ENCODE measurements around the gene CAPN7. TPM values are rescaled to one million over a fixed set of nuclear protein-coding genes. Genes with fewer than 3 reads are reported as not detected.

The CAPN7 gene
- total and polyA plus RNA-seq, 9 donors = 21.1 to 28.5 (median 23.1) TPM

DNA sequence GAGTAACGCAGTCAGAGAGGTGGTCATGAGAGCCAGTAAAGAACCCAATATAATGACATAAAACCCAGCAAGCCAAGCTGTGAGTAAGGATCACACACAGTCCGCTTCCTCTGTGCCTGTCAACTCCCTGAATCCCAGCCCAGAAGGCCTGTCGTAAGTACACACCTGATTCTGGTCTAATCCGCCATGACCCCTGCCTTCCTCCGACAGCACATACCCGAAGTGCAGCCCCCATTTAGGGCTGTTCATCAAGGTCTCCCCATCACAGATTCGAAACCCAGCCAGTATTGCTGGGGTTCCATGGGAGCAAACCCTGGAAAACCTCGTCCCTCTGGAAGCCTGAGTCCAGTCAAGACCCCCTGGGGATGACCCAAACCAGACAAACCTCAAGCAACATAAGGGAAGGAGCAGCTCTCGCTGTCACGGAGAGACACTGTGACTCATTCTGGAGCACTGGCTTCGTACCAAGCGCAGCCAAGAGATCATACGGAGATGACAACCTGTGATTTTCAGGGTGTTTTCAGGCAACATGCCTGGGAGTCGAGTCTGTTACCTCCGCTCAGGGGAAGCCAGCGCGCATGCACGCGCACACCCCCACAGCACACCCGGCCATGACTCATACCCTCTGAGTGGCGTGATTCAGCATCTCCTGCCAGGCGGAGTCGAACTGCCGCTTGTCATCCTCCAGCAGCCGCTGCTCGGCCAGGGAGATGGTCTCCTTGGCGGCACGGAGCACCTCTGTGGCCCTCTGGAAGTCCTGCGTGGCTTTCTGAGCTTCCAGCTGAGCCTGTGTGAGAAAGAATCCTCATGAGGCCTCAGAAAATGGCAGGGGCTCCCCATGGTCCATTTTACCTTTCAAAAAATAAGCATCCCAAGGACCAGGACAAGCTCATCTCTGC, 63.3 kb downstream of the CAPN7 start:
- Histone ChIP-seq H3K4me1 (ENCODE audit: control insufficient read depth, insufficient read depth, low read length) (peaks cover 30% of the 10 kb centered on the region), H3K9me3 (replicated peaks; ENCODE audit: control insufficient read depth, low read depth, low read length) (no peaks in the 10 kb centered on the region), H3K36me3 (ENCODE audit: control insufficient read depth, insufficient read depth, low read length) (peaks cover 14% of the 10 kb centered on the region), H3K4me3 (ENCODE audit: low read length) (no peak overlapping the region), H3K27me3 (ENCODE audit: control insufficient read depth, insufficient read depth, low read length) (no peaks in the 10 kb centered on the region), H3K27ac (ENCODE audit: low read length) (no peak overlapping the region)
- 73% methylated on average over 27 of the region's 29 CpGs for WGBS (ENCODE audit: insufficient coverage)
- DNase-seq = peak; percentile 75

DNA sequence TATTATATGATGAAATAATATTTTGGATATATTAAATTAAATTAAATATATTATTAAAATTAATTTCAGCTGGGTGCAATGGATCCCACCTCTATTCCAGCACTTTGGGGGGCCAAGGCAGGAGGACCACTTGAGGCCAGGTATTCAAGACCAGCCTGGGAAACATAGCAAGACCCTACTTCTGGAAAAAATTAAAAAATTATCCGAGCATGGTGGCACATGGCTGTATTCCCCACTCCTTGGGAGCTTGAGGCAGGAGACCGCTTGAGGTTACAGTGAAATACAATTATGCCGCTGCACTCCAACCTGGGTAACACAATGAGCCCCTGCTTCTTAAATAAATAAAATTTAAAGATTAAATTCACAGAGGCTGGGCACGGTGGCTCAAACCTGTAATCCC, 65.0 kb downstream of the CAPN7 start:
- H3K27ac ChIP-seq (ENCODE audit: low read length) = no peak overlapping the region

DNA sequence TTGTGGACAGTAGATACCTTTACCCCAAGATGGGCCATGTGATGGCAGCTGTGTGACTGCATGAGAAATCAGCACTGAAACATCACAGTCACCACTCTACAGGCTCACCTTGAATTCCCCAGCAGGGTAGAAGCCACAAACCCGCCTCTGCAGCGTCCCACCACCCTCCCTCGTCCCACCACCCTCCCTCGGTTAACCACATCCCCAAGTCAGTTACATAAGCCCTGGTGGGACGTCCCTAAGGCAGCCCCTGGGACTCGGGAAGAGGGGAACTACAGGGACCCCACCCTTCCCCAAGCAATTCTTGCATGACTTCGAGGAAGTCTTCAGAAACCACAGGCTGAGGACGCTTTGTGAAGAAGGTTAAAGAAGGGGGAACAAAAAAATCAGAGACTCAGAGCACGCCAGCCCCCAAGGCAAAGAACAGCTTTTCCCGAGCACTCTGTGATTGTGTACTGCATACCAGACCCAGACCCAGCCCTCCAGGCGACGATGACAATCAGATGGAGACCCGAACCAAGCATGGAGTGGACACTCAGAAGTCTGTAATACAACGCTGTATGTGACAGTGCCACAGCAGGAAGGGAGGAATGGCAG, 65.8 kb downstream of the CAPN7 start:
- no peaks in the 10 kb centered on the region for H3K27me3 ChIP-seq (ENCODE audit: control insufficient read depth, insufficient read depth, low read length)
- H3K4me1 ChIP-seq (ENCODE audit: control insufficient read depth, insufficient read depth, low read length) = peaks cover 28% of the 10 kb centered on the region
- 56% methylated on average over 8 of the region's 14 CpGs for WGBS (ENCODE audit: insufficient coverage)
- H3K36me3 ChIP-seq (ENCODE audit: control insufficient read depth, insufficient read depth, low read length) = peaks cover 9% of the 10 kb centered on the region
- H3K27ac ChIP-seq (ENCODE audit: low read length) = no peak overlapping the region
- H3K4me3 ChIP-seq (ENCODE audit: low read length) = no peak overlapping the region
- DNase-seq = peak; percentile 63
- no peaks in the 10 kb centered on the region for H3K9me3 ChIP-seq (replicated peaks; ENCODE audit: control insufficient read depth, low read depth, low read length)

More for the DNA sequence above, 65.0 kb downstream of the CAPN7 start:
- no peaks in the 10 kb centered on the region for H3K27me3 ChIP-seq (ENCODE audit: control insufficient read depth, insufficient read depth, low read length)
- peaks cover 14% of the 10 kb centered on the region for H3K36me3 ChIP-seq (ENCODE audit: control insufficient read depth, insufficient read depth, low read length)
- no peak overlapping the region for H3K4me3 ChIP-seq (ENCODE audit: low read length)
- no peak for DNase-seq
- 87% methylated on average over 3 of the region's 4 CpGs for WGBS (ENCODE audit: insufficient coverage)
- no peaks in the 10 kb centered on the region for H3K9me3 ChIP-seq (replicated peaks; ENCODE audit: control insufficient read depth, low read depth, low read length)
- peaks cover 30% of the 10 kb centered on the region for H3K4me1 ChIP-seq (ENCODE audit: control insufficient read depth, insufficient read depth, low read length)

DNA sequence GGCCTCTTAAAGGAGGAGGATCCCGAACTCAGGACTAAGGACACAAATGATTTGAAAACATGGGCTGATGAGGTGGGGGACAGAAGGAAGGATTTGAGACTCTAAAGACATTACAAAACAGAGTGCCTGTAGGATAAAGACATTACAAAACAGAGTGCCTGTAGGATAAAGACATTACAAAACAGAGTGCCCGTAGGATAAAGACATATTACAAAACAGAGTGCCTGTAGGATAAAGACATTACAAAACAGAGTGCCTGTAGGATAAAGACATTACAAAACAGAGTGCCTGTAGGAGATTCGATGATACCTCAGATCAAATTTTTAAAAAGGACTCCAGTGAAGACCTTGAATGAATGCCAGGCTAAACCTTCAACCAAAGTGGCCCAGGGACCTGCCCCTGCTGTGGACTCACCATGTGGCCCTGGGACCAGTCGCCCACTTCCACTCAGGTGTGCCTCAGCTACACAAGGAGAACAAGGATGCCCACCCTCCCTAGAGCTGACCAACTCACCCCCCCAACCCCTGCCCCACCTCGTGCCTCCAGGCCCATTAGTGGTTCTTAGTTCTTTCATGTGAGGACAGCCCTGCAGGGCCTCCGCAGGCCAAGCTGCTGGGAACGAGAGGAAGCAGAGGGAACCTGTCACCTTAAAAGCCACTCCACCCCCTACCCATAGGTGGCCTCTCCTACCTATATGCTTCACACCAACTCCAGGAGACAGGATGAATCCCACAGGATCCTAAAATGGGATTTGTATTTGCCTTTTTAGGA, 66.6 kb downstream of the CAPN7 start:
- no peaks in the 10 kb centered on the region for H3K9me3 ChIP-seq (replicated peaks; ENCODE audit: control insufficient read depth, low read depth, low read length)
- WGBS (ENCODE audit: insufficient coverage) = 100% methylated on average over 2 of the region's 7 CpGs
- H3K36me3 ChIP-seq (ENCODE audit: control insufficient read depth, insufficient read depth, low read length) = peaks cover 7% of the 10 kb centered on the region
- H3K4me3 ChIP-seq (ENCODE audit: low read length) = no peak overlapping the region
- peaks cover 26% of the 10 kb centered on the region for H3K4me1 ChIP-seq (ENCODE audit: control insufficient read depth, insufficient read depth, low read length)
- no peaks in the 10 kb centered on the region for H3K27me3 ChIP-seq (ENCODE audit: control insufficient read depth, insufficient read depth, low read length)
- no peak for DNase-seq
- H3K27ac ChIP-seq (ENCODE audit: low read length) = no peak overlapping the region

DNA sequence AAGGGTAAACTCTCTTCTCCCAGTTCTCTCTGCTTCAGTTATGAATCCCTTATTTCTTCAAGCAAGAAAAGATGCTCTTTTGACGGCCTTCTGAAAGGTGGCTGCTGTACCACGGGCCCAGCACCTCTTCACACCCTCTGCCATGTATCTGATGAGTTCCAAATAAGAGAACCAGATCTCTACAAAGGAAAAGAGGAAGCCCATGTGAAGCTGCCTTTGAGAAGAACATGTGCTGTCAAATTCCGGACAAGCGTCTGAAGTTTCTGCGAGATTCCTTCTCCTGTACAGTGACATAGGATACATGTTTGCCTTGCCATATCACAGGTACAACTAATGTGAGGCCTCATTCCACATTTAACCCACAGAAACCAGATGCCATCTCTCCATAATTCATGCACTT, 67.2 kb downstream of the CAPN7 start:
- Histone ChIP-seq H3K27ac (ENCODE audit: low read length) (no peak overlapping the region), H3K4me1 (ENCODE audit: control insufficient read depth, insufficient read depth, low read length) (peaks cover 21% of the 10 kb centered on the region)

DNA sequence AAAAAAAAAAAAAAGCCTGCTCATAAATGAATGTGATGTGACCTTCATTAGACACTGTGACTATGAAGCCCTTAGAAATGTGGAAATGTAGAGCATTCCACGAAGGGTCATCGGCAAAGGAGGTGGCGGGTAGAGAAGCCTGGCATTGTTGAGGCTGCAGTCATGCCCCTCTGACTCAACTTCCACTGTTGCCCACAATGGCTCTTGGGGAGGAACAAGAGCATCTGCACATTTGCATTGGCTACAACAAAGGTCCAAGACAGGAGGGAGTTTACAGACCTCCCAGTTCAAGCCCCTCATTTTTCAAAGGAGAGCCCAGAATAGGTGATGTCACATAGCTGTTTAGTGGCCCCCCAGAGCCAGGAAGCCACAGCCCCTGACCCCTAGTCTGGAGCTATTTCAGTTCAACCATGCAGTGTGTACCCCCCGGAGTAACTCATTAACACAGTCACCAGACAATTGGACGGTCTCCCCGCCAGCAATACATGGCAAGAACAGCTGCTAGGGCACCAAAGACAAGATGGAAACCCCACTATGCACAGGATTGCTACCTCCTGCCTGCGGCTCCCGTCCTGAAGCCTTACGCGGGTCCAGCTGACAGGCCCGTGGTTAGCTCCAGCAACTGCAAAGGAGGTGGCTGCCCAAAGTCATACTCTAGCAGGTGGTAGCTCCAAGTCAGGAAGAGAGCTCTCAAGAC, 70.1 kb downstream of the CAPN7 start:
- 92% methylated on average over 7 of the region's 11 CpGs for WGBS (ENCODE audit: insufficient coverage)
- no peak overlapping the region for H3K4me3 ChIP-seq (ENCODE audit: low read length)
- no peaks in the 10 kb centered on the region for H3K9me3 ChIP-seq (replicated peaks; ENCODE audit: control insufficient read depth, low read depth, low read length)
- no peaks in the 10 kb centered on the region for H3K36me3 ChIP-seq (ENCODE audit: control insufficient read depth, insufficient read depth, low read length)
- H3K4me1 ChIP-seq (ENCODE audit: control insufficient read depth, insufficient read depth, low read length) = peaks cover 3% of the 10 kb centered on the region
- DNase-seq = no peak
- H3K27me3 ChIP-seq (ENCODE audit: control insufficient read depth, insufficient read depth, low read length) = no peaks in the 10 kb centered on the region
- no peak overlapping the region for H3K27ac ChIP-seq (ENCODE audit: low read length)

More for the DNA sequence above, 67.2 kb downstream of the CAPN7 start:
- H3K27me3 ChIP-seq (ENCODE audit: control insufficient read depth, insufficient read depth, low read length) = no peaks in the 10 kb centered on the region
- H3K9me3 ChIP-seq (replicated peaks; ENCODE audit: control insufficient read depth, low read depth, low read length) = no peaks in the 10 kb centered on the region
- no peak overlapping the region for H3K4me3 ChIP-seq (ENCODE audit: low read length)
- DNase-seq = no peak
- peaks cover 6% of the 10 kb centered on the region for H3K36me3 ChIP-seq (ENCODE audit: control insufficient read depth, insufficient read depth, low read length)
- 78% methylated on average over 2 of the region's 5 CpGs for WGBS (ENCODE audit: insufficient coverage)

DNA sequence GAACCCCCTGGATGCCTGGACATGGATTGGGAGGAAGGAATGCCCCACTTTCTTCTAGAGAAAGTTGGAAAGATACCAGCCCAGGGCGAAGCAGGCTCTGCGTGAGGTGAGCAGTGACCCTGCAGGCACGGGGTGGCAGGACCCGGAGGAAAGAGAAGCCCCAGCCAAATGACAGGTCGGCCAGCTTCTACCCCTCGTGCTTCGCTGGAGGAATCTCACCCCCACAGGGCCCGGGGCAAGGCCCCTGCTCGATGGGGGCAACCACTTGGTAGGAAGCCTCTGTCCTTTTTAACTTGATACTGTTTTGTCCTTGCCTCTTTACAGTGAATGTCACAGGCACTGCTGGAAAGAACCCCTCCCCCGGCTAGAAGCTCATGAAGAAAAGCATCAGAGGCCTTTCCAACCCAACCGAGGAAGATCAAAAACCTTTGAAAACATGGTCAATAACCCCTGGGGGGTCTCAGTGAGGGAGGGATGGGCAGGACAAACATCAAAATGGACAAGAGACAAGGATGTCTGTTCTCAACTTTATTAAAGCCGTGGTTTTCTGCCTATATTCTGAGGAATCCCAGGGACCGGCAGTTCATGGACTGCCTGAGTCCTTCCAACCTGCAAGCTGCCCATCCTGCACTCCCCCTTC, 71.9 kb downstream of the CAPN7 start:
- Histone ChIP-seq H3K4me3 (ENCODE audit: low read length) (no peak overlapping the region), H3K27ac (ENCODE audit: low read length) (no peak overlapping the region), H3K36me3 (ENCODE audit: control insufficient read depth, insufficient read depth, low read length) (no peaks in the 10 kb centered on the region), H3K9me3 (replicated peaks; ENCODE audit: control insufficient read depth, low read depth, low read length) (no peaks in the 10 kb centered on the region), H3K27me3 (ENCODE audit: control insufficient read depth, insufficient read depth, low read length) (no peaks in the 10 kb centered on the region), H3K4me1 (ENCODE audit: control insufficient read depth, insufficient read depth, low read length) (no peaks in the 10 kb centered on the region)
- no peak for DNase-seq
- 82% methylated on average over 9 of the region's 13 CpGs for WGBS (ENCODE audit: insufficient coverage)

DNA sequence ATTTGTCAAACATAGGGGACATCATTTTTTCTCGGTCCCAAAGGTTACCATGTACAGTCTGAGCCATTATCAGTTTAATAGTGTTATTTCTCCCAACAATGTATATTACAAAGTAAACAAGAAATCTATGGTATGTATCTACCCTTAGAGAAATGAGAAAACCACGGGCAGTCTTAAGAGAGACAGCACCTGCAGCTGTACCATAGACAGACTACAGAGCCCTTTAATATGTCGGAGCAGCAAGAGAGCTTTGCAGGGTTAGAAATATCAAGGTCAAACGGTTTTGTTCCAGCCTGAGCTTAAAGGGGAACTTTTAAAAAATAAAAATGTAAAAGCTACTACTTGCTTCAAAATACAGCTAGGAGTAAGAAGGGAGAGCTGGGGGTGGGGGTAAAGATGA, 73.2 kb downstream of the CAPN7 start:
- WGBS (ENCODE audit: insufficient coverage) = no CpG with 5 or more reads among the region's 4 CpGs
- no peaks in the 10 kb centered on the region for H3K9me3 ChIP-seq (replicated peaks; ENCODE audit: control insufficient read depth, low read depth, low read length)

DNA sequence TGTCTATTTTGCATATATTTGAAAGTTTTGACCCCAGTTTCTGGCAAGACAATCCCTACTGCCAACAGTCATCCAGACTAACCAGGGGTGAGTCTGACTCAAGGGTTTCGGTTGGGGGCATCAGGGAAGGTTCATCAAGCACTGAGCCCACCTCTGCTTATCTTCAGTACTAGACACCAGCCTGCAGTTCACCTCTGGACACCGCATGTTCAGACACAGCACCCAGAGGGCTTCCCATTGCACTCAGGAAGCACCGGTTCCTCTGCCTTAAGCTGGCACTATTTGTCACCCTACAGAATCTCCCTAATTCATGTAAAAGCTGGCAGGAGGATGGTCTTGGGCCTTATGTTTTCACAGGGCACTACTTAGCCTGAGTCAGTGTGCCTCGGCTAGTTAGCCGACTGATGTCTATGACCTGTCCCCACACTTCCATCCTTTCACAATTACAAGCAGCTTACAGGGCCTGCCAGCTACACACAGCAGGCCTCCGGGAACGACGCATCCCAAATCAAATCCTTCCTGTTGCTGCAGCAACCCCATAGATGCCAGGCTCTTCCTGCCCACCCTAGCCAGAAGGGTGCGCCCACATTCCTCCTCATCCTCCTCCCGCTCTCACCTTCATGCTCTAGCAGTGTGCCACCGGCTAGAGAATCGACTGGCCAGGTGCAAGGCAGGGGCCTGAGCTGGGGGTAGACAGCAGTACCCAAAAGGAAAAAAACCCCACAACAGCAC, 73.8 kb downstream of the CAPN7 start:
- H3K4me3 ChIP-seq (ENCODE audit: low read length) = no peak overlapping the region
- no peak overlapping the region for H3K27ac ChIP-seq (ENCODE audit: low read length)
- no peak for DNase-seq
- H3K9me3 ChIP-seq (replicated peaks; ENCODE audit: control insufficient read depth, low read depth, low read length) = no peaks in the 10 kb centered on the region
- H3K4me1 ChIP-seq (ENCODE audit: control insufficient read depth, insufficient read depth, low read length) = peaks cover 6% of the 10 kb centered on the region
- H3K27me3 ChIP-seq (ENCODE audit: control insufficient read depth, insufficient read depth, low read length) = no peaks in the 10 kb centered on the region
- WGBS (ENCODE audit: insufficient coverage) = 68% methylated on average over 10 of the region's 12 CpGs
- H3K36me3 ChIP-seq (ENCODE audit: control insufficient read depth, insufficient read depth, low read length) = no peaks in the 10 kb centered on the region

More for the DNA sequence above, 73.2 kb downstream of the CAPN7 start:
- Histone ChIP-seq H3K36me3 (ENCODE audit: control insufficient read depth, insufficient read depth, low read length) (no peaks in the 10 kb centered on the region), H3K4me3 (ENCODE audit: low read length) (no peak overlapping the region), H3K27ac (ENCODE audit: low read length) (no peak overlapping the region), H3K4me1 (ENCODE audit: control insufficient read depth, insufficient read depth, low read length) (peaks cover under 1% of the 10 kb centered on the region), H3K27me3 (ENCODE audit: control insufficient read depth, insufficient read depth, low read length) (no peaks in the 10 kb centered on the region)
- no peak for DNase-seq

Data from muscle of leg (tissue), 11 donors.